Islet precursor cell (in vitro differentiated cells): ENCODE results near the gene CARD14.
A peak's percentile ranks its signal among the peaks of the same experiment; 100 is the strongest.

Experiments used
- DNase-seq: peaks from one replicate; pipeline ENCODE4 v3.0.0-alpha.2; 2018

Gene CARD14

DNA sequence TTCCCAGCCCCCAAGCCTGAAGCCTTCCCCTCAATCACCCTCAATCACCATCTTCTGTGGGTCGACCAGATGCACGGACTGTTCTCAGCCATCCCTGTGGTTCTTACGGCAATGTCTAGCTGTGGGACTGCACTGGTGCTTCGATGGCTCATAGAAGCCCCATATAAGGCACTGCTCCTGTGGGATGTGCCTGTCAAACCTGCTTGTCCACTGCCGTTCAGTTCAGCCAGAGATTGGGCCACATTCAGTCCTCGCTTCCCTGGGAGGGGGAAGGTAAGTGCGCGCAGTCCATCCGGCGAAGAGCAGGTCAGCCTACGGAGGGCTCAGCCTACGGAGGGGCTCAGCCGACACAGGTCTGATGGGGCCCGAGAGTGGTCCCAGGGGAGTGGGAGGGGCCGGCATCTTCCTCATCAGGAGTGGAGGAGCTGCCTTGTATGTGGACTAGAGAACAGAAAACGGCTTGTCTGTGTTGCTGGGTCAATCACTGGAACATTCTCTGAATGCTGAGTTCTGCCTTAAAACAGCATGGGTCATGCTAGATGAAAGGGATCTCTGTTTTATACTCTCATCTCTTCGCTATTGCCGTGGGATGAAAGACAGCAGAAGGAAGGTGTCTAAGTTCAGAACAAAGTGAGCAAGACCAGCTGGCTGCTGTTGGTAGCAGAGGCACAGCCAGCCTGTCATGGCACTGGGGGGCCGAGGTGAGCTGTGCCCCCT lies at the start of gene CARD14:
Gene CARD14 (plus strand): TSS at position 247 of the 717 bp plus-strand sequence. CDS start 11,409 bp downstream, outside the sequence.
- DNase-seq: peak; percentile 86

DNA sequence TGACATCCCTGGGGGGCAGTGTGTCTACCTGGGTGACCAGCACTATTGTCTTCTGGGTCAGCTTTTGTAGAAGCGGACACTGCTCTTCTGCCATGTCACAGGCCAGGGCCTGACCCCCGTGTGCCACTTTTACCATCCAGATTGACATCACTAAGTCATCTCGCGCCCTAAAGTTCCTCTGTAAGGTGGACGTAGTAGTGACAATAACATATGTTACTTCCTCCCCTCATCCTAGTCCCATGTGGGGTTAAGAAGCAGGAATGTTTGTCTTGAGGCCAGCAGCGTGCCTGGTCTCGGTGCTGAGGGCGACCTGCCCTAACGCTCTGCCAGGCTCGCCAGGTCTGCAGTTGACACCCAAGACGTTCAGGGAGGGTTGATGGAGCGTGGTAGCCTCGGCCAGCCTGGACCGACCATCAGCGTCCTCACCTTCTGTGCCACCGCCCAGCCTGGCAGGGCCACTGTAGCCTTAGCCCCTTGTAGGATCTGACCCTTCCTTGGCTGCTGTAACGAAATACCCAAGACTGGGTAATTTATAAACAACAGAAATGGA lies 47.7 kb upstream of the CARD14 start:
- DNase-seq: no peak

DNA sequence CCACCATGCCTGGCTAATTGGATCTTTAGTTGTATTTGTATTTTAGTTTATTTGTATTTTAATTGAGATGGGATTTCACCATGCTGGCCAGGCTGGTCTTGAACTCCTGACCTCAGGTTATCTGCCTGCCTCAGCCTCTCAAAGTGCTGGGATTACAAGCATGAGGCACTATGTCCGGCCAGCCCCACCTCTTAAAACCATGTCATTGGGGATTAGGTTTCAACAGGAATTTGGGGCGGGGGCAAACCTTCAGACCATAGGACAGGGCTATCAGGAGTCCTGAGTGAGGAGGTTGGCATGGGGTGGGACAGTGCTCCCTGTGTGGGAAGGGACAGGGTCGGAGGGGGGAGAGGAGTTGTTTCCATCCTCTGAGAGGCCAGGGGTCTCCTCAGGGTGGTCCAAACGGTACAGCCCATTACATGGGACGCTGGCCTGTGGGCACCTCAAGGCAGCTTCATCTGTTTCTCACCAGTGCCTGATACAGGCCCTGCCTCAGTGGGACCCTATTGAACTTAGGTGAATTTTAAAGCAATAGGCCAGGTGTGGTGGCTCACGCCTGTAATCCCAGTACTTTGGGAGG lies 46.8 kb upstream of the CARD14 start:
- DNase-seq: no peak

DNA sequence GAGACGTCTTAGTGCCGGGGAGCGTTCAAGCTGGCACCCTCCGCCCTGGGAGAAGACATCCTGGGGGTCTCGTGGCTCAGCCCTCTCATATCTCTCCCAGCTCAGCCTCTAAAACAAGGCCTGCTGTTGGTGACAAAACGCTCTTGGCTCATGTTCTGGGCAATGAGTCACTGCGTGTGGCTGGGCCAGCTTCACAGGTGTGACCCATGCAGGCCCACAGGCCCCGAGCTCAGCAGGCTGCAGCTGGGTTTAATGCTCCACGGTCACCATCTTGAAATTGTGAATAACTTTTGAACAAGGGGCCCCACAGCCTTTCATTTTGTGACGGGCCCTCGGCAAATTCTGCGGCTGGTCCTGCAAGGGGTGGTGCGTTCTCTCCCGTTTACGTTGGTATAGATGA lies 46.0 kb upstream of the CARD14 start:
- DNase-seq: peak; percentile 84

DNA sequence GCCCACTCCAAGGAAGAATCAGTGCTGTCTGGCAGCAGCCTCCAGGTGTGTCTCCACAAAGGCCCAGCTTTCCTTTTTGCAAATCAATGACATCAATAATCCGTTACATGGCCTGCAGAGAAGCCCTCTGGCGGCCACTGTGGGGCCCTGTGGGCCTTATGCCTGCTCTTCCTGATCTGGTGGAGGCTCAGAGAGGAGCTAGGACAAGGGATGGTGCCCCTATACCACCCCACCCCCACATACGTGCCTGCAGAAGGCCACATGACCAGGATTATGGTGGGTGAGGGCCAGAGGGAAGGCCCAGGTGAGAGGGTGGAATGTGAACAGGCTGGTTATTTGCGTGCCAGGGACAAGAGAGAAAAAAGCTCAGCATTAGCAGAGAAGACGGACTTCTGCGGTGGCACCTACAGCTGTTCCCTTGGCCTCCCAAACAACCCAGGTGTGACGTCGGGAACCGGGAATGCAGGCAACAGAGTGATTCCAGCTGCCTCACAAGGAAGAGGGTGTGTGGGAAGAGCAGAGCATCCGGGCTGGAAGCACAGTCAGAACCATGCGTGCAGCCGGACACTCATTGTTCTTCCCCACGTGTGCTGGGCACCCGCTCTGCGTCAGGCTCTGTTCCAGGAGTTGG lies 45.4 kb upstream of the CARD14 start:
- peak; percentile 90 for DNase-seq

- DNase-seq: no peak
Observed at GRCh38 chr17:80125656-80126448, 44.0 kb upstream of the CARD14 start.

DNA sequence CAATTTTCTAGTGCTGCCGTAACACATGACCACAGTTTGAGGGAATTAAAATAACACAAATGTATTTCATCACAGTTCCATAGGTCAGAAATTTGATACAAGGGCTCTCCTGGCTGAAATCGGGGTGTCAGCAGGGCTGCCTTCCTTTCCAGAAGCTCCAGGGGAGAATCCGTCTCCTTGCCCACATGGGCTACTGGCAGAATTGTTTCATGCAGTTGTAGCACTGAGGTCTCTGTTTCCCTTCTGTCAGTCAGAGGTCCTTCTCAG lies 43.4 kb upstream of the CARD14 start:
- no peak for DNase-seq

DNA sequence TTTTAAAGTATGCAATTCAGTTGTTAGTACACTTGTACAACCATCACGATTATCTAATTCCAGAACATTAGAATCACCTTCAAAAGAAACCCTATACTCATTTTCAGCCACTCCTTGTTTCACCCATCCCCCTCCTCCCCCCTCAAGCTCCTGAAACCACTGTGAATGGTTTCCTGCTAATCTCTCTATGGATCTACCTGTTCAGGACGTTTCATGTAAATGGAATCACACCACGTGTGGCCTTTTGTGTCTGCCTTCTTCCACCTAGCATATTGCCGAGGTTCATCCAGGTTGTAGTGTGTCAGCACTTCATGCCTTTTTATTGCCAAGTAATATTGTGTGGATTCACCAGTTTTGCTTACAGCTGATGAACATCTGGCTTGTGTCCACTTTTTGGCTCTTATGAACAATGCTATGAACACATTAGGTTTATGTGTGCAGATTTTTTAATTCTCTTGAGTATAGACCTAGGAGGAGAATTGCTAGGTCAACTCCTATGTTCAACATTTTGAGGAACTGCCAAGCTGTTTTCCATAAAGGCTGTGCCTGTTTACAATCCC lies 40.7 kb upstream of the CARD14 start:
- DNase-seq: no peak

GRCh38 chr17:80130992-80131391 lies 38.8 kb upstream of the CARD14 start:
- no peak for DNase-seq

DNA sequence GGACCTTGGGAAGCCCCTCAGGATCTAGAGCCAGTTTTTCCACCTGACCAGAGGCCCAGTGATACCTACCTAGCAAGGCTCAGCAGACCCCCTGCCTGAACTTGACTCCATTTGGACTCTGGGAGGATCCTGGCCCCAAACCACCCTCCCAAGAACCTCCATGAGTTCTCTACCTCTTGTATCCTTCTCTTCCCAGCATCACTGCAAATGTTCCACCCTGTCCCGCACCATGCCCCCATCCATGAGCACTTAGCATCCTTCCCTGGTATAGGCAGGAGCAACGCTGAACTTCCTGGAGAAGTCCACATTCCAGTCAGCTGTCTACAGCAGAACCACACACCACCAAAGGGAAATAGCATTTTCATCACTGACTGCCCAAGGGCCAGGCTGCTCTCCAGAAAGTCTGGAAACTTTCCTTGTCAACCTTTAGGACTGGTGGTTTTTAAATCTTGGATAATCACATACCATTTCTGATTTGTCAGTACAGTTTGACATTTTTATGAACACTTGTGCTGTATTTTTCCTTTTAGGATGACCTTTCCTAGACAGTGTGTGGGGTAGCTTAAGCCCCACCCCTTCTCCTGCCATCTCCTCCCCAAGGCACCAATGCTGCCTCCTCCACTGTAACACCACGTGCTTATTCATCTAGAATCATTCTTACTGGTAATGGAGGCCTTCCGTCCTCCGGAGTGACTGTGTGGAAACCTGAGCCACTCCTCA lies 36.8 kb upstream of the CARD14 start:
- DNase-seq: no peak

DNA sequence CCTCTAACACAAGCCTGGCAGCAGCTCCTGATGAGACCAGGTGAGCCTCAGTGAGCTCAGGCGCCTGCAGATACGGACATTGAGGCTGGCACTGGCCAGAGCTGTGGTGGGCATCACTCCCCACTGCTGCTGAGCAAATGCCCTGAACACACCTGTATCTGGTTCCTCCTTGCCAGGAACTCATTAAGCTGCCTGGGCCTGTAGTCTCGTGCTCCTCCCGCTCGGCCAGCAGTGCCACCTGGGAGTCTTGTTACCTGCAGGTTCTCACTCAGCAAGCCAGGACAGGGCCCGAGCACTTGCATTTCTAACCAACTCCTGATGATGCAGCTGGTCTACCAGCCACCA lies 36.2 kb upstream of the CARD14 start:
- DNase-seq: no peak

GRCh38 chr17:80137131-80137530 lies 32.7 kb upstream of the CARD14 start:
- no peak for DNase-seq

DNA sequence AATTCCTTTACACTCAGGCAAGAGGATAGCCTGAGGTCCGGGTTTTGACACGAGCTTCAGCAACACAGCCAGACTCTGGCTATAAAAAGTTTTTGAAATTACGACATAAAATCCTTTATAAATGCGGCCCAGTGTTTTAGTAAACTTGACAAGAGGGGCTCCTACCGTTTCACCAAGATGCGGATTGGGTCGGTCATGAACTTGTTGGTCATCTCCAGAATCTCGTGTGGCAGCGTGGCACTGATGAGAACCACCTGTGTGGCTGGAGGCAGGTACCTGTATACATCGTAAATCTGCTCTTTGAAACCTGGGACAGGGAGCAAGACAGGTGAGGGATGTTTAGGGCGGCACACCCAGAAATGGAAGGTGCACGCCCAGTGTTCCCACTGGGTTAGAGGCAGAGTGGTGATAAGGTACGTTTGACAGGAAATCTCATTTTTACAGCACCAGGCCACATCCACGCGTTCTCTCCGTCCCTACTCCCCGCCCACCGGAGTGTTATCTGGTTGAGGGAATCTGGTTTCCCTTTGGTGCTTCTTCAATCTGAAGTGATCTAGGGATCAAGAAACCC lies 30.9 kb upstream of the CARD14 start:
- DNase-seq: peak; percentile 24

GRCh38 chr17:80141463-80142165 lies 28.2 kb upstream of the CARD14 start:
- no peak for DNase-seq

DNA sequence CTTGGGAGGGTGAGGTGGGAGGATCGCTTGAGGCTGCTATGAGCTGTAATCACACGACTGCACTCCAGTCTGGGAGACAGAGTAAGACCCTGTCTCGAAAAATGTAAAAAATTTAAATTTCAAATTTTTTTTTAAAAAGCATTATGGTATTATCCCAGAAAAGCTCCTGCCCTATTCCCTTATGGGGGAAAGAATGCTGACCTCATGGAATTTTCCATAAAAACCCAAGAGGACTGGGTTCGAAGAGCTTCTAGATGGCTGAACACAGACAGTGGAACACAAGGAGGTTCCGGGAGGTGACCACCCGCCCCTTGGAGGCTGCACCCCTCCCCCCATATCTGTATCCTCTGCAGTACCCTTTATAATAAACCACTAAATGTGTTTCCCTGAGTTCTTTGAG lies 26.9 kb upstream of the CARD14 start:
- DNase-seq: no peak

- peak; percentile 37 for DNase-seq
Observed at GRCh38 chr17:80145076-80146075, 24.5 kb upstream of the CARD14 start.

DNA sequence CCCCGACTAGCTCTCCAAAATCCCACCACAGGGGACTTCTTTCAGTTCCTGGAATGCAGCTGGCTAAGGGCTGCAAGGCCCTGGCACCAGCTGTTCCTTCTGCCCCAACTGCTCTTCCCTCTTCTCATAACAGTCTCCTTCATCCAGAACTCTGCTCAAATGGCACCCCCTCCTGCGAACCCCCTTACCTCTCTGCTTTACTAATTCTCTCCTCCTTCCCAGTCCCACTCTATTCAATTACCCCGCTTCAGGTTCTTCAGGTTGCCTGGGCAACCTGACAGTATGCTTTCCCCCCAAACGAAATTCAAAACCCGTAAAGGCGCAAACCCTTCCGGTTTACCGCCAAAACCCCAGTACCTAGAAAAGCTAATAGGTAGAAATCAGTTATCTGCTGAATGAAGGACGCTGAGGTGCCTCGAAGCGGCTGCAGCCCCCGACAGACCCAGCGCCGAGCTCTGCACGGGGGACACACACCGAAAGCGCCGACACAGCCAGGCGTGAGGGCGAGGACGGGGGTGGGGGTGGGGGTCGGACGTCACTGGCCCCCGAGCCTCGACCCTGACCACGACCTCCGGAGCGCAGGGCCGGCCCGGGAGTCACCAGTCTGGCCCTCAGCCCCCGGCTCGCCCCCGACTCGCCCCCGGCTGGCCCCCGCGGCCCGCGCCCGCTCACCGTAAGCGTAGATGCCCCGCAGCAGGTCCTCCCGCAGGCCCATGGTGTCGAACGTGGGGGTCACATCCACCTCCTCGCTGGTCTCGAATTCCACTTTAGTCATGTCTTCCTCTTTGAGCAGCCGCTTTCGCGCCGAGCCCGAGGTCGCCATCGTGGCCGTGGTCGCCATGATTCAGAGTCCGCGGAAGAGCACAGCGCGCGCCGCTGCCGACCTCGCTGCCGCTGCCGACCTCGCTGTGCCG lies 23.5 kb upstream of the CARD14 start:
- peak; percentile 71 for DNase-seq

DNA sequence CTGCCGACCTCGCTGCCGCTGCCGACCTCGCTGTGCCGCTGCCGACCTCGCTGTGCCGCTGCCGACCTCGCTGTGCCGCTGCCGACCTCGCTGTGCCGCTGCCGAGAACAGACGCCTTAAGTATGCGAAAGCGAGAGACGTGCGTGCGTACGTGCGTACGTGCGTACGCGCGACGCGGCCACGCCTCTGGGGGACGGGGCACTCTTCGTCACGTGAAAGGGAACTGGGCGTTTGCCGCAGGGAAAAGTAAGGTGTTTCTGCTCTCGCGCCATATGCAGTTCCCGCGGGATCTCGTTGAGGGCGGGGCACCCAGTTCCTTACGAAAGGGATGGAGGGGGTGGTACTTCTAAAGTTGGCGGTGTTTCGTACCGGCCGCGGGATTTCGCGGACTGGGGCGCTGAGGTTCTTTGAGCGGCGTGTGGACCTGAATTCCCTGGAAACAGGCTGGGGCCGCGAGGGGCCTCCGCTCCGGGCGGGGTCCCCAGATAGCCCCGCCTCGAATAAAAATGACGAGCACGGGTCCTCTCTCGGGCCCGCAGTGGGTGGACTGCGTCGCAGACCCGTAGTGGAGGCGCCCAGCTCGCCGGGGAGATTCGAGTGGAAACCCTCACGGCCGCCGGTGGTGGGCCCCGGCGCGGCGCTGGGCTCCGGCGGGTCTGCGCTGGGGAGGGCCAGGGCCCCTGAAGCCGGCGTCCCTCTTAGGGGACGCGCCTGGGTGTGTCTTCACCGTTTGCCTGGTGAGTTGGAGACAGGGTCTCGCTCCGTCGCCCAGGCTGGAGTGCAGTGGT lies 22.6 kb upstream of the CARD14 start, which contains the start of gene EIF4A3:
Gene EIF4A3 (minus strand): TSS at position 94 of the 788 bp plus-strand sequence. CDS start 167 bp downstream, outside the sequence.
- DNase-seq: peak; percentile 100
